ENCODE measurements around the gene LTF.

Gene LTF

GRCh38 chr3:46466273-46466672 is 1.6 kb upstream of the LTF start:
- H3K9me2 ChIP-seq (replicated peaks; ENCODE audit: control insufficient read depth, low read length), result no peaks in the 10 kb centered on the region
- H3K4me1 ChIP-seq (ENCODE audit: control insufficient read depth, low read length), result no peaks in the 10 kb centered on the region
- H3K9me3 ChIP-seq (ENCODE audit: control insufficient read depth, insufficient read depth, low read length), result no peaks in the 10 kb centered on the region
- no peaks in the 10 kb centered on the region for H3K36me3 ChIP-seq (ENCODE audit: control insufficient read depth, low read length)
- no peak overlapping the region for H3K4me2 ChIP-seq (ENCODE audit: low read length)
- no peak overlapping the region for H3K4me3 ChIP-seq (ENCODE audit: low read length)
- peaks cover 7% of the 10 kb centered on the region for H3K27me3 ChIP-seq (ENCODE audit: control insufficient read depth, low read length)
- H3K79me2 ChIP-seq (ENCODE audit: control insufficient read depth, low read length), result no peaks in the 10 kb centered on the region
- TF ChIP-seq CTCF (IDR thresholded peaks at IDR 0.05; ENCODE audit: low read depth, low read length, poor library complexity, severe bottlenecking), result no peak
- TF ChIP-seq EZH2phosphoT487 (IDR thresholded peaks at IDR 0.05; ENCODE audit: borderline replicate concordance, low read length), result no peak
- no peaks in the 10 kb centered on the region for H3F3A ChIP-seq (ENCODE audit: control insufficient read depth, insufficient read depth)
- no peak overlapping the region for H3K27ac ChIP-seq (ENCODE audit: low read depth, low read length)
- no peaks in the 10 kb centered on the region for H4K20me1 ChIP-seq (ENCODE audit: control insufficient read depth, insufficient read depth, low read depth, low read length)

GRCh38 chr3:46465196-46465520 is 453 bp upstream of the LTF start:
- no peak overlapping the region for H3K4me3 ChIP-seq (ENCODE audit: low read length)
- no peaks in the 10 kb centered on the region for H3K9me2 ChIP-seq (replicated peaks; ENCODE audit: control insufficient read depth, low read length)

GRCh38 chr3:46463868-46464241 is 850 bp downstream of the LTF start:
- no peak overlapping the region for H3K4me2 ChIP-seq (ENCODE audit: low read length)

More at GRCh38 chr3:46465196-46465520, 453 bp upstream of the LTF start:
- Histone ChIP-seq H3K9me3 (ENCODE audit: control insufficient read depth, insufficient read depth, low read length) (no peaks in the 10 kb centered on the region), H3K27ac (ENCODE audit: low read depth, low read length) (no peak overlapping the region), H4K20me1 (ENCODE audit: control insufficient read depth, insufficient read depth, low read depth, low read length) (no peaks in the 10 kb centered on the region), H3K79me2 (ENCODE audit: control insufficient read depth, low read length) (no peaks in the 10 kb centered on the region), H3K36me3 (ENCODE audit: control insufficient read depth, low read length) (no peaks in the 10 kb centered on the region), H3K27me3 (ENCODE audit: control insufficient read depth, low read length) (peaks cover 11% of the 10 kb centered on the region), H3K4me1 (ENCODE audit: control insufficient read depth, low read length) (no peaks in the 10 kb centered on the region), H3F3A (ENCODE audit: control insufficient read depth, insufficient read depth) (no peaks in the 10 kb centered on the region), H3K4me2 (ENCODE audit: low read length) (no peak overlapping the region)
- no peak for TF ChIP-seq EZH2phosphoT487 (IDR thresholded peaks at IDR 0.05; ENCODE audit: borderline replicate concordance, low read length)
- TF ChIP-seq CTCF (IDR thresholded peaks at IDR 0.05; ENCODE audit: low read depth, low read length, poor library complexity, severe bottlenecking), result no peak

More at GRCh38 chr3:46463868-46464241, 850 bp downstream of the LTF start:
- no peaks in the 10 kb centered on the region for H3K36me3 ChIP-seq (ENCODE audit: control insufficient read depth, low read length)
- H3K4me3 ChIP-seq (ENCODE audit: low read length), result no peak overlapping the region
- H4K20me1 ChIP-seq (ENCODE audit: control insufficient read depth, insufficient read depth, low read depth, low read length), result no peaks in the 10 kb centered on the region
- no peaks in the 10 kb centered on the region for H3K4me1 ChIP-seq (ENCODE audit: control insufficient read depth, low read length)
- no peaks in the 10 kb centered on the region for H3F3A ChIP-seq (ENCODE audit: control insufficient read depth, insufficient read depth)
- H3K9me3 ChIP-seq (ENCODE audit: control insufficient read depth, insufficient read depth, low read length), result no peaks in the 10 kb centered on the region
- no peaks in the 10 kb centered on the region for H3K9me2 ChIP-seq (replicated peaks; ENCODE audit: control insufficient read depth, low read length)
- H3K79me2 ChIP-seq (ENCODE audit: control insufficient read depth, low read length), result no peaks in the 10 kb centered on the region
- TF ChIP-seq EZH2phosphoT487 (IDR thresholded peaks at IDR 0.05; ENCODE audit: borderline replicate concordance, low read length), result no peak
- TF ChIP-seq CTCF (IDR thresholded peaks at IDR 0.05; ENCODE audit: low read depth, low read length, poor library complexity, severe bottlenecking), result no peak
- no peak overlapping the region for H3K27ac ChIP-seq (ENCODE audit: low read depth, low read length)
- peaks cover 11% of the 10 kb centered on the region for H3K27me3 ChIP-seq (ENCODE audit: control insufficient read depth, low read length)
